ENCODE data around the gene C8B. TPM values are rescaled to one million over a fixed set of nuclear protein-coding genes. Genes with fewer than 3 reads are reported as not detected.
A peak's percentile ranks its signal among the peaks of the same experiment; 100 is the strongest.

C8B gene
- total RNA-seq, 1 donor from 2014 or later = 1.9 TPM

GRCh38 chr1:56972976-56973375 lies 7.2 kb upstream of the C8B start:
- DNase-seq (ENCODE audit: low spot score) = no peak

- no peak for DNase-seq (ENCODE audit: low spot score)
Observed at GRCh38 chr1:56970280-56970679, 4.5 kb upstream of the C8B start.

GRCh38 chr1:56968878-56969495 lies 3.2 kb upstream of the C8B start:
- DNase-seq (ENCODE audit: low spot score) = no peak

- DNase-seq (ENCODE audit: low spot score) = peak; percentile 29
Observed at GRCh38 chr1:56967900-56968832, 2.4 kb upstream of the C8B start.

GRCh38 chr1:56967355-56967754 lies 1.5 kb upstream of the C8B start:
- DNase-seq (ENCODE audit: low spot score) = no peak

- no peak for DNase-seq (ENCODE audit: low spot score)
Observed at GRCh38 chr1:56966698-56966999, 834 bp upstream of the C8B start.

GRCh38 chr1:56965191-56965590 lies 624 bp downstream of the C8B start:
- DNase-seq (ENCODE audit: low spot score) = no peak

- no peak for DNase-seq (ENCODE audit: low spot score)
Observed at GRCh38 chr1:56964349-56965017, 1.3 kb downstream of the C8B start.

- DNase-seq (ENCODE audit: low spot score) = no peak
Observed at GRCh38 chr1:56963667-56964066, 2.1 kb downstream of the C8B start.

GRCh38 chr1:56961426-56961825 lies 4.4 kb downstream of the C8B start:
- DNase-seq (ENCODE audit: low spot score) = no peak

- DNase-seq (ENCODE audit: low spot score) = no peak
Observed at GRCh38 chr1:56958526-56958925, 7.3 kb downstream of the C8B start.

GRCh38 chr1:56957931-56958330 lies 7.9 kb downstream of the C8B start:
- DNase-seq (ENCODE audit: low spot score) = no peak

GRCh38 chr1:56954664-56955063 lies 11.2 kb downstream of the C8B start:
- no peak for DNase-seq (ENCODE audit: low spot score)

- DNase-seq (ENCODE audit: low spot score) = no peak
Observed at GRCh38 chr1:56953386-56953785, 12.4 kb downstream of the C8B start.

GRCh38 chr1:56952501-56952900 lies 13.3 kb downstream of the C8B start:
- no peak for DNase-seq (ENCODE audit: low spot score)

GRCh38 chr1:56948403-56949023 lies 17.3 kb downstream of the C8B start:
- no peak for DNase-seq (ENCODE audit: low spot score)

GRCh38 chr1:56940039-56940438 lies 25.8 kb downstream of the C8B start:
- no peak for DNase-seq (ENCODE audit: low spot score)

GRCh38 chr1:56939209-56939608 lies 26.6 kb downstream of the C8B start:
- DNase-seq (ENCODE audit: low spot score) = no peak

- DNase-seq (ENCODE audit: low spot score) = no peak
Observed at GRCh38 chr1:56938646-56939045, 27.2 kb downstream of the C8B start.

GRCh38 chr1:56934430-56935060 lies 31.3 kb downstream of the C8B start:
- no peak for DNase-seq (ENCODE audit: low spot score)

- DNase-seq (ENCODE audit: low spot score) = no peak
Observed at GRCh38 chr1:56933606-56934005, 32.2 kb downstream of the C8B start.

- no peak for DNase-seq (ENCODE audit: low spot score)
Observed at GRCh38 chr1:56933161-56933560, 32.7 kb downstream of the C8B start.
